Transverse colon (tissue), 4 donors: ENCODE measurements around the gene CEBPB. TPM values are rescaled to one million over a fixed set of nuclear protein-coding genes. Genes with fewer than 3 reads are reported as not detected.

Source experiments
- DNase-seq: peaks from one replicate; pipeline ENCODE4 v3.0.0-alpha.2; 2019
- H3K27ac ChIP-seq, 4 donors: fragments of 200-600 bp; sonication (generic); 2 replicates each; pipeline ENCODE4 v1.5.1; 2016 to 2018; ENCODE audit warnings: inconsistent platforms in 4 of 4
- H3K27me3 ChIP-seq: fragments of 200-600 bp; sonication (generic); 2 replicates; pipeline ENCODE4 v1.5.1; 2017; ENCODE audit warnings: inconsistent platforms
- H3K36me3 ChIP-seq, 4 donors: fragments of 200-600 bp; sonication (generic); 2 replicates each; pipeline ENCODE4 v1.5.1; 2017 to 2019; ENCODE audit warnings: inconsistent platforms in 4 of 4
- H3K4me1 ChIP-seq, 4 donors: fragments of 200-600 bp; sonication (generic); 2 replicates each; pipeline ENCODE4 v1.5.1; 2017 to 2020; ENCODE audit warnings: inconsistent platforms in 4 of 4
- H3K4me3 ChIP-seq, 4 donors: fragments of 200-600 bp; sonication (generic); 1 replicate in 1 of 4; 2 replicates in 3 of 4; pipeline versions ENCODE4 v1.5.1 to v1.6.1; 2017 to 2019; ENCODE audit warnings: inconsistent platforms in 4 of 4
- H3K9me3 ChIP-seq, 2 donors: fragments of 200-600 bp; sonication (generic); 2 replicates each; pipeline ENCODE4 v1.5.1; 2017 to 2019; ENCODE audit warnings: inconsistent platforms in 2 of 2
- EP300 ChIP-seq: sonication (generic); formaldehyde crosslinking; IDR thresholded peaks from one replicate; pipeline ENCODE4 v1.6.1; 2017; ENCODE audit warnings: antibody characterized with exemption, low read depth
- POLR2A ChIP-seq: fragments of 450-650 bp; IDR thresholded peaks from one replicate; pipeline ENCODE4 v1.6.1; 2016; ENCODE audit warnings: antibody characterized with exemption, mild to moderate bottlenecking, moderate library complexity
- POLR2AphosphoS5 ChIP-seq, 3 donors: sonication (generic); formaldehyde crosslinking; IDR thresholded peaks; one replicate each; pipeline ENCODE4 v1.6.1; 2016; ENCODE audit warnings: antibody characterized with exemption in 3 of 3
- WGBS, 2 donors: methylation state at CpG; one replicate each; pipeline ENCODE4 v1.1.5; 2018; ENCODE audit warnings: low coverage in 1 of 2; 5-methylcytosine and 5-hydroxymethylcytosine counted together
- in situ Hi-C, 4 donors: fragments of 200-750 bp; cut with MboI; loops; one replicate each; pipeline versions ENCODE4 v1.15.0 to v1.15.1; 2017; ENCODE audit warnings: low sequenced_read_pairs in 3 of 4, low pct_ligation_motif_present in 1 of 4, low pct_unique_long_range_greater_than_20kb in 1 of 4
- intact Hi-C: fragments of 100-400 bp; cut with DNase I; formaldehyde crosslinking; loops from one replicate; pipeline ENCODE4 v1.15.1; 2023; ENCODE audit warnings: low total_unique reads
- total RNA-seq, 4 donors: library from RNA; depleted of rRNA; stranded (reverse); fragments of >200 nt; gene quantifications; one replicate each; pipeline ENCODE4 v1.1.0, GENCODE V29; 2016
- TF ChIP-seq, protein P1 (sequence below), 5 experiments: fragments of 200-600 bp in 3 of 5; fragments of 450-650 bp in 2 of 5; sonication (generic) in 3 of 5; IDR thresholded peaks; 1 replicate in 2 of 5; 2 replicates in 3 of 5; pipeline ENCODE4 v1.5.1; 2016 to 2017; ENCODE audit warnings: antibody characterized with exemption in 5 of 5, inconsistent platforms in 3 of 5, mild to moderate bottlenecking in 2 of 5, moderate library complexity in 1 of 5

The CEBPB gene
- total RNA-seq, 4 donors from 2014 or later = 26.1 to 78.9 (median 57.1) TPM

DNA sequence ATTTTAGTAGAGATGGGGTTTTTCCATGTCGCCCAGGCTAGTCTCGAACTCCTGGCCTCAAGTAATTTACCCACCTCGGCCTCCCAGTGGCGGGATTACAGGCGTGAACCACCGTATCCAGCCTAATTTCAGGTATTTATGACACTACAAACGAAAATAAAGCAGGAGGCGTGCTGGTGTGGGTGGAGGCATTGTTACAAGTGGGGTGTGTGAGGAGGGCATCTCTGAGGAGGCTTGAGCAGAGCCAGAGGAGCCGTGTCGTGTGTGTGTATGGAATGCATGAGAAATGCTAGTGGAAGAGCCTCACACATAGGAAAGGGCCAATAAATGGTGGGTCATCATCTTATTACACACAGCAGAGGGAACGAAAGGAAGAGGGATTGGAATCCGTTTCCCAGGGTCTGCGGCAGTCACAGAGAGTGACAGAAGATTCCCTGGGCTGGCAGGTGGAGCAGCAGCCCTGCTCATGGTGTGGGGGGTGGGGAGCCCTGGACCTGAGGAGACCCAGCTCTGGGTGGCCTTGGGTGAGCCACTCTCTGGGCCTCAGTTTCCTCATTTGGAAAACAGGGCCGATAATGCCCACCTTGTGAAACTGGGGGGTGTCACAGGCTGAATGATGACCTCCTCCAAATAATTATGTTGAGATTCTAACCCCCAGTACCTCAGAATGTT lies 19.9 kb upstream of the CEBPB start:
- H3K4me1 ChIP-seq = peaks cover 8 to 29% (median 24%) of the 10 kb centered on the region in 4 donors
- DNase-seq = no peak
- H3K27me3 ChIP-seq = no peaks in the 10 kb centered on the region
- no peaks in the 10 kb centered on the region for H3K36me3 ChIP-seq
- no peaks in the 10 kb centered on the region for H3K9me3 ChIP-seq
- intact Hi-C loops (no loop called here), in situ Hi-C loops (no loop called here)
- H3K4me3 ChIP-seq = no peak overlapping the region
- WGBS, 2 donors = 70 to 85% methylated on average over 6 to 14 of the region's 14 CpGs
- peak overlapping the region in 1 of 4 donors; percentile 78 for H3K27ac ChIP-seq
- no peak for TF ChIP-seq EP300
- no peak for TF ChIP-seq POLR2AphosphoS5 (IDR thresholded peaks at IDR 0.05)
- TF ChIP-seq, protein P1, sequence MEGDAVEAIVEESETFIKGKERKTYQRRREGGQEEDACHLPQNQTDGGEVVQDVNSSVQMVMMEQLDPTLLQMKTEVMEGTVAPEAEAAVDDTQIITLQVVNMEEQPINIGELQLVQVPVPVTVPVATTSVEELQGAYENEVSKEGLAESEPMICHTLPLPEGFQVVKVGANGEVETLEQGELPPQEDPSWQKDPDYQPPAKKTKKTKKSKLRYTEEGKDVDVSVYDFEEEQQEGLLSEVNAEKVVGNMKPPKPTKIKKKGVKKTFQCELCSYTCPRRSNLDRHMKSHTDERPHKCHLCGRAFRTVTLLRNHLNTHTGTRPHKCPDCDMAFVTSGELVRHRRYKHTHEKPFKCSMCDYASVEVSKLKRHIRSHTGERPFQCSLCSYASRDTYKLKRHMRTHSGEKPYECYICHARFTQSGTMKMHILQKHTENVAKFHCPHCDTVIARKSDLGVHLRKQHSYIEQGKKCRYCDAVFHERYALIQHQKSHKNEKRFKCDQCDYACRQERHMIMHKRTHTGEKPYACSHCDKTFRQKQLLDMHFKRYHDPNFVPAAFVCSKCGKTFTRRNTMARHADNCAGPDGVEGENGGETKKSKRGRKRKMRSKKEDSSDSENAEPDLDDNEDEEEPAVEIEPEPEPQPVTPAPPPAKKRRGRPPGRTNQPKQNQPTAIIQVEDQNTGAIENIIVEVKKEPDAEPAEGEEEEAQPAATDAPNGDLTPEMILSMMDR (IDR thresholded peaks at IDR 0.05) = no peak
- no peak for TF ChIP-seq POLR2A

DNA sequence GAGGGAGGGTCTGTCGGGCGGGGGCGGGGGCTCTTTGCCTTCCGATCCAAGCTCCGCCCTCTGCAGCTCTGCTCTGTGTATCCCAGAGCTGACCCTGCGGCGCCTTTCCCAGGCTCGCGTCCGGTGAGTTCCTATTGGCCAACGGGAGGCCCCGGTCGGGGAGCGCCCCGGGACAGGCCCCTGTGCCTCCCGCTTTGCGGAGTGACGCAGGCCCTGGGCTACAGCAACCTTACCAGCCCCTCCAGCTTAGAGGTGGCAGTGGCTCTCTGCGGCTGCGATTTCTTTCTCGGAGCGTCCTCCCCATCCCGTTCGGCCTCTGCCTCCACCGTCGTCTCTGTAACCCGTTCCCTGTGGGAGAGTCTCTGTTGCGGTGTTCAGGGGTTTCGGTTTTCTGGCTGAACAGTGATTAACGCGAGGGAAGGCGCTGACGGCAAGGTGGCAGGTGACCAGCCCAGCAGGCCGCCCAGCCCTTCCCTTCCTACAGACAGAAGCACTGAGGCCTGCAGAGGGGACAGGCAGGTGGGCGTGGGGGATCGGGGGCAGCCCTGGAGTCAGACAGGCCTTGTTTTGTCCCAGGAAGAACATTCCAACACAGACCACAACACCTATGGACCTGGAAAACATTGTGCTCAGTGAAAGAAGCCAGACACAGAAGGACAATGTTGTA lies 18.1 kb upstream of the CEBPB start:
- in situ Hi-C loops = no loop called here

DNA sequence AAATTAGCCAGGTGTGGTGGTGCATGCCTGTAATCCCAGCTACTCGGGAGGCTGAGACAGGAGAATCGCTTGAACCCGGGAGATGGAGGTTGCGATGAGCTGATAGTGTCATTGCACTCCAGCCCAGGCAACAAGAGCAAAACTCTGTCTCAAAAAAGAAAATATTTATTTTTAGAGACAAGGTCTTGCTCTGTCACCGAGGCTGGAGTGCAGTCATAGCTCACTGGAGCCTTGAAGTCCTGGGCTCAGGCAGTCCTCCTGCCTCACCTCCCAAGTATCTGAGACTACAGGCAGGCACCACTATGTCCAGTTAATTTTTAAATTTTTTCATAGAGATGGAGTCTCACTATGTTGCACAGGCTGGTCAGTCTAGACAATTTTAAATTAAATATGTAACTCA lies 16.2 kb upstream of the CEBPB start:
- no peak overlapping the region for H3K4me3 ChIP-seq
- DNase-seq = no peak
- no peaks in the 10 kb centered on the region for H3K9me3 ChIP-seq
- no peaks in the 10 kb centered on the region for H3K36me3 ChIP-seq
- no peaks in the 10 kb centered on the region for H3K27me3 ChIP-seq
- H3K27ac ChIP-seq = no peak overlapping the region
- TF ChIP-seq, protein P1 (IDR thresholded peaks at IDR 0.05) = no peak
- no peak for TF ChIP-seq EP300
- TF ChIP-seq POLR2AphosphoS5 (IDR thresholded peaks at IDR 0.05) = no peak
- TF ChIP-seq POLR2A = no peak
- intact Hi-C loops (no loop called here), in situ Hi-C loops (no loop called here)
- H3K4me1 ChIP-seq = peaks cover 0 to 23% (median 14%) of the 10 kb centered on the region in 4 donors
- 72 to 79% methylated on average over 4 to 5 of the region's 5 CpGs for WGBS, 2 donors

More for the DNA sequence above, 18.1 kb upstream of the CEBPB start:
- DNase-seq = peak; percentile 83
- H3K36me3 ChIP-seq = no peaks in the 10 kb centered on the region
- TF ChIP-seq POLR2AphosphoS5 (IDR thresholded peaks at IDR 0.05) (peak; percentile 63 to 79 (median 65)), POLR2A (peak; percentile 66), EP300 (no peak)
- TF ChIP-seq, protein P1 (IDR thresholded peaks at IDR 0.05) = no peak
- peak overlapping the region; percentile 71 to 78 (median 74) for H3K27ac ChIP-seq
- no peaks in the 10 kb centered on the region for H3K27me3 ChIP-seq
- peaks cover 0 to 17% (median 14%) of the 10 kb centered on the region in 4 donors for H3K4me1 ChIP-seq
- H3K9me3 ChIP-seq = no peaks in the 10 kb centered on the region
- H3K4me3 ChIP-seq = peak overlapping the region; percentile 21 to 55 (median 38)
- intact Hi-C loops = no loop called here
- WGBS, 2 donors = 2% methylated on average over 32 of the region's 36 CpGs; no CpG with 5 or more reads in 1 of the 2 donors
